Measurements from ENCODE around the gene DHX30. TPM values are rescaled to one million over a fixed set of nuclear protein-coding genes. Genes with fewer than 3 reads are reported as not detected.

Gene DHX30
- total and polyA plus RNA-seq, 4 experiments from 2014 or later, result 31.3 to 93.0 (median 67.7) TPM

GRCh38 chr3:47888986-47889757, 86.2 kb downstream of the DHX30 start:
- Mint-ChIP-seq H3K27ac (no peak overlapping the region), H3K27me3 (no peaks in the 10 kb centered on the region), H3K36me3 (peaks cover 40 to 42% of the 10 kb centered on the region in 2 donors), H3K4me1 (peaks cover 0 to 9% (median 3%) of the 10 kb centered on the region in 4 donors), H3K9me3 (no peaks in the 10 kb centered on the region), H3K4me3 (no peak overlapping the region)
- ChIA-PET CTCF (ENCODE audit: partially characterized antibody) (interaction anchor here (0.6 kb wide), 1 partner anchor 1262 kb away, joined by 3 read pairs; no protein-coding TSS in a partner anchor), POLR2A (ENCODE audit: partially characterized antibody) (no interaction called here)
- H3K4me3 ChIP-seq (ENCODE audit: low read length in 2 of 2), result no peak overlapping the region
- no peaks in the 10 kb centered on the region for H3K27me3 ChIP-seq (ENCODE audit: insufficient read depth, low read length)
- intact Hi-C loops (cut with micrococcal nuclease), result no loop called here
- DNase-seq, result no peak
- no peaks in the 10 kb centered on the region for H3K4me1 ChIP-seq (ENCODE audit: insufficient read depth, low read length)
- no peaks in the 10 kb centered on the region for H3K9me3 ChIP-seq (ENCODE audit: control insufficient read depth in 1 of 2, low read length in 2 of 2)
- no peak overlapping the region for H3K27ac ChIP-seq (ENCODE audit: low read depth, low read length)
- peaks cover 17% of the 10 kb centered on the region for H3K36me3 ChIP-seq (ENCODE audit: insufficient read depth, low read length)

GRCh38 chr3:47890126-47890827, 87.3 kb downstream of the DHX30 start:
- ChIA-PET POLR2A (ENCODE audit: partially characterized antibody) (no interaction called here), CTCF (ENCODE audit: partially characterized antibody) (interaction anchor here (0.6 kb wide), 1 partner anchor 1263 kb away, joined by 3 read pairs; no protein-coding TSS in a partner anchor)
- no peaks in the 10 kb centered on the region for H3K27me3 ChIP-seq (ENCODE audit: insufficient read depth, low read length)
- Mint-ChIP-seq H3K9me3 (no peaks in the 10 kb centered on the region), H3K4me1 (peaks cover 0 to 9% (median 3%) of the 10 kb centered on the region in 4 donors), H3K27ac (peak overlapping the region in 1 of 7 donors; percentile 48), H3K4me3 (no peak overlapping the region), H3K27me3 (no peaks in the 10 kb centered on the region), H3K36me3 (peaks cover 35 to 38% of the 10 kb centered on the region in 2 donors)
- H3K4me1 ChIP-seq (ENCODE audit: insufficient read depth, low read length), result no peaks in the 10 kb centered on the region
- intact Hi-C loops (cut with micrococcal nuclease), result no loop called here
- no peak for DNase-seq
- no peak overlapping the region for H3K4me3 ChIP-seq (ENCODE audit: low read length in 2 of 2)
- no peak overlapping the region for H3K27ac ChIP-seq (ENCODE audit: low read depth, low read length)
- H3K36me3 ChIP-seq (ENCODE audit: insufficient read depth, low read length), result peaks cover 13% of the 10 kb centered on the region
- no peaks in the 10 kb centered on the region for H3K9me3 ChIP-seq (ENCODE audit: control insufficient read depth in 1 of 2, low read length in 2 of 2)

GRCh38 chr3:47890828-47891612, 88.1 kb downstream of the DHX30 start:
- POLR2A ChIA-PET (ENCODE audit: partially characterized antibody), result no interaction called here
- Histone ChIP-seq H3K36me3 (ENCODE audit: insufficient read depth, low read length) (peaks cover 13% of the 10 kb centered on the region), H3K9me3 (ENCODE audit: control insufficient read depth in 1 of 2, low read length in 2 of 2) (no peaks in the 10 kb centered on the region), H3K27ac (ENCODE audit: low read depth, low read length) (no peak overlapping the region), H3K4me3 (ENCODE audit: low read length in 2 of 2) (no peak overlapping the region), H3K4me1 (ENCODE audit: insufficient read depth, low read length) (no peaks in the 10 kb centered on the region), H3K27me3 (ENCODE audit: insufficient read depth, low read length) (no peaks in the 10 kb centered on the region)
- no peaks in the 10 kb centered on the region for H3K9me3 Mint-ChIP-seq
- CTCF ChIA-PET (ENCODE audit: partially characterized antibody), result interaction anchor here (1.1 kb wide), 1 partner anchor 99 kb away, joined by 3 read pairs; no protein-coding TSS in a partner anchor
- intact Hi-C loops (cut with micrococcal nuclease), result no loop called here
- peaks cover 36 to 40% of the 10 kb centered on the region in 2 donors for H3K36me3 Mint-ChIP-seq
- peaks cover 0 to 8% (median 4%) of the 10 kb centered on the region in 4 donors for H3K4me1 Mint-ChIP-seq
- H3K27me3 Mint-ChIP-seq, result no peaks in the 10 kb centered on the region
- no peak for DNase-seq
- H3K4me3 Mint-ChIP-seq, result no peak overlapping the region
- peak overlapping the region in 1 of 7 donors; percentile 51 for H3K27ac Mint-ChIP-seq

GRCh38 chr3:47891613-47892005, 88.7 kb downstream of the DHX30 start:
- H3K9me3 Mint-ChIP-seq, result no peaks in the 10 kb centered on the region
- peaks cover 0 to 5% (median 4%) of the 10 kb centered on the region in 4 donors for H3K4me1 Mint-ChIP-seq
- H3K4me1 ChIP-seq (ENCODE audit: insufficient read depth, low read length), result no peaks in the 10 kb centered on the region
- no peak overlapping the region for H3K27ac ChIP-seq (ENCODE audit: low read depth, low read length)
- H3K4me3 ChIP-seq (ENCODE audit: low read length in 2 of 2), result no peak overlapping the region
- no peaks in the 10 kb centered on the region for H3K27me3 ChIP-seq (ENCODE audit: insufficient read depth, low read length)
- CTCF ChIA-PET (ENCODE audit: partially characterized antibody), result interaction anchor here (1.1 kb wide), 1 partner anchor 98 kb away, joined by 3 read pairs; no protein-coding TSS in a partner anchor
- no peak for DNase-seq
- H3K36me3 ChIP-seq (ENCODE audit: insufficient read depth, low read length), result peaks cover 13% of the 10 kb centered on the region
- no peaks in the 10 kb centered on the region for H3K27me3 Mint-ChIP-seq
- H3K27ac Mint-ChIP-seq, result no peak overlapping the region
- H3K4me3 Mint-ChIP-seq, result no peak overlapping the region
- intact Hi-C loops (cut with micrococcal nuclease), result no loop called here
- POLR2A ChIA-PET (ENCODE audit: partially characterized antibody), result no interaction called here
- peaks cover 34 to 40% of the 10 kb centered on the region in 2 donors for H3K36me3 Mint-ChIP-seq
- H3K9me3 ChIP-seq (ENCODE audit: control insufficient read depth in 1 of 2, low read length in 2 of 2), result no peaks in the 10 kb centered on the region

- POLR2A ChIA-PET (ENCODE audit: partially characterized antibody), result no interaction called here
- no peak overlapping the region for H3K27ac ChIP-seq (ENCODE audit: low read depth, low read length)
- H3K9me3 Mint-ChIP-seq, result no peaks in the 10 kb centered on the region
- H3K4me3 Mint-ChIP-seq, result no peak overlapping the region
- H3K36me3 Mint-ChIP-seq, result peaks cover 31 to 39% of the 10 kb centered on the region in 2 donors
- H3K4me1 ChIP-seq (ENCODE audit: insufficient read depth, low read length), result no peaks in the 10 kb centered on the region
- H3K36me3 ChIP-seq (ENCODE audit: insufficient read depth, low read length), result peaks cover 13% of the 10 kb centered on the region
- DNase-seq, result no peak
- intact Hi-C loops (cut with micrococcal nuclease), result no loop called here
- H3K27me3 Mint-ChIP-seq, result no peaks in the 10 kb centered on the region
- peak overlapping the region in 1 of 7 donors; percentile 16 for H3K27ac Mint-ChIP-seq
- H3K27me3 ChIP-seq (ENCODE audit: insufficient read depth, low read length), result no peaks in the 10 kb centered on the region
- no peak overlapping the region for H3K4me3 ChIP-seq (ENCODE audit: low read length in 2 of 2)
- CTCF ChIA-PET (ENCODE audit: partially characterized antibody), result interaction anchor here (1.1 to 1.2 kb wide), 2 partner anchors 67 to 97 kb away, joined by 3 read pairs; no protein-coding TSS in a partner anchor
- H3K4me1 Mint-ChIP-seq, result peaks cover 0 to 5% (median 4%) of the 10 kb centered on the region in 4 donors
- H3K9me3 ChIP-seq (ENCODE audit: control insufficient read depth in 1 of 2, low read length in 2 of 2), result no peaks in the 10 kb centered on the region
Measured at GRCh38 chr3:47892286-47893040, 89.5 kb downstream of the DHX30 start.

GRCh38 chr3:47895241-47895640, 92.3 kb downstream of the DHX30 start:
- peaks cover 13% of the 10 kb centered on the region for H3K36me3 ChIP-seq (ENCODE audit: insufficient read depth, low read length)
- H3K4me3 ChIP-seq (ENCODE audit: low read length in 2 of 2), result no peak overlapping the region
- no peaks in the 10 kb centered on the region for H3K27me3 ChIP-seq (ENCODE audit: insufficient read depth, low read length)
- no peaks in the 10 kb centered on the region for H3K4me1 ChIP-seq (ENCODE audit: insufficient read depth, low read length)
- POLR2A ChIA-PET (ENCODE audit: partially characterized antibody), result no interaction called here
- H3K4me3 Mint-ChIP-seq, result no peak overlapping the region
- H3K27me3 Mint-ChIP-seq, result no peaks in the 10 kb centered on the region
- no peak overlapping the region for H3K27ac ChIP-seq (ENCODE audit: low read depth, low read length)
- no peaks in the 10 kb centered on the region for H3K9me3 ChIP-seq (ENCODE audit: control insufficient read depth in 1 of 2, low read length in 2 of 2)
- CTCF ChIA-PET (ENCODE audit: partially characterized antibody), result no interaction called here
- H3K36me3 Mint-ChIP-seq, result peaks cover 21 to 41% of the 10 kb centered on the region in 2 donors
- peak overlapping the region in 1 of 7 donors; percentile 59 for H3K27ac Mint-ChIP-seq
- peaks cover 0 to 21% (median 10%) of the 10 kb centered on the region in 4 donors for H3K4me1 Mint-ChIP-seq
- DNase-seq, result no peak
- intact Hi-C loops (cut with micrococcal nuclease), result no loop called here
- H3K9me3 Mint-ChIP-seq, result no peaks in the 10 kb centered on the region
